Fibroblast of skin of right biceps (primary cell): ENCODE results near the gene IL22.

Experiments
- DNase-seq: peaks from one replicate; pipeline ENCODE4 v3.0.0-alpha.2; 2013

Gene IL22, protein sequence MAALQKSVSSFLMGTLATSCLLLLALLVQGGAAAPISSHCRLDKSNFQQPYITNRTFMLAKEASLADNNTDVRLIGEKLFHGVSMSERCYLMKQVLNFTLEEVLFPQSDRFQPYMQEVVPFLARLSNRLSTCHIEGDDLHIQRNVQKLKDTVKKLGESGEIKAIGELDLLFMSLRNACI

DNA sequence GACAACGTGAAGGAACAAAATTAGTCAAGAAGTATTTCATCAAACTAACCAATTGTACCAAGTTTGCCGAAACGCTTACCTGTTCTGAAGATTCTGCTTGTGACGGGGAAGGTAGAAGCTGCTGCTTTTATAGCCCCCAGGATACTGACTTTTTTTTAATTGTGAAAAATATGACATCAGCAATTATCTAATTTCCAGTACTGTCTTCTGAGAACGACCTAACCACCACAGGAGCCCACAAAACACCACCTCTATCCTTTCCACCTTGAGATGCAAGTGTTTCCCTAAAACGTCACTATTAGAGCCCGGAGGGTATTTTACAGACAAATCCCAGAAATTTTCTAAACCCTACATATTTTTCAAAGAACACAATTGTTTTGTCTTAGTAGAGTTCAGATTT lies at the start of gene IL22:
Gene IL22, minus strand, starts transcription at position 101 of the 400 bp plus-strand sequence. CDS start 156 bp downstream, outside the sequence.
- DNase-seq: no peak

DNA sequence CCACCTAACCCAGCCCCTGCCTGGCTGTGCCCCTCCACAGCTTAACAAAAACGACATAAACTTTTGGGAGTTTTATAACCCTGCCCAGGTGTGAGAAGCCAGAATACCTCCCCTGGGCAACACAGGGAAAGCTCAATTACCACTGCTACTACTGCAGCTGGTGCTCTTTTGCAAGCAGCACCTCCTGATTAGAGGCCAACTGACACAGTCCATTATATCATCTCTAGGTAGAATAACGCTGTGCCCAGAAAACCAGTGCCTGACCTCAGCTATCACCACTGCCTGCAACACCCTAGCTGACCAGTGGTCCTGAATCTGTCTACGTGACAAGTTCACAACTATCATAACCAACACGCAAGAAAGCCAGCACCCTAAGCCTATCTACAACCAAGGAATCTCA lies 44.5 kb upstream of the IL22 start:
- no peak for DNase-seq

GRCh38 chr12:68294251-68294650 lies 40.8 kb upstream of the IL22 start:
- DNase-seq: no peak

- no peak for DNase-seq
Observed at GRCh38 chr12:68293347-68293746, 39.9 kb upstream of the IL22 start.

GRCh38 chr12:68292151-68292943 lies 38.9 kb upstream of the IL22 start:
- no peak for DNase-seq

DNA sequence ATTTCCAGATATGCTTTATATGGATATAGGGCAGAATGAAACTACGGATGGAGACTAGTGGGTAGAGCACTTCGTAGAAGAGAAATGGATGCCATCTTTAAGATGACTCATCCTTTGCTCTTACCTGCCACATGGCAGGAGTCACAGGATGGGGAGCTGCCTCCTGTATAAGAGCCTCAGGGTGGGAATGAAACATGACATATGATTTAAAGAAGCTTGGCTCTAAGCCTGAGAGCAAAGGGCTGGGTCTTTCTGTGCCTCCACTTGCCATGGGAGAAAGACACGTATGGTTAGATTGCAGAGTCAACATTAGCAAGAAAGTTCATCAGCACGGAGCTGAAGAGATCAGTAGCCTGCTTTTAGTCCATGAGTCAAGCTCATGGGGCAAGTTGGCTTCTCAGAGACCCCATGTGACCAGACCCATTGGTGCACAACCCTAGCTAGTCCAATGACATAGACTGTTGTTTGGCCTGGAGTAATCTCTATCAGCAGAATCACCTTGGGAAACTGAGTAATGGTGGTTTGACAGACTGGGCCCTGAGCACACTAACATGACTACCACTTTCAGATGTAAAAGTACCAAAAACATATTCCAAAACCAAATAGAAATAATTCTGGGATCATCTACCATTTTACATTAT lies 38.1 kb upstream of the IL22 start:
- no peak for DNase-seq

DNA sequence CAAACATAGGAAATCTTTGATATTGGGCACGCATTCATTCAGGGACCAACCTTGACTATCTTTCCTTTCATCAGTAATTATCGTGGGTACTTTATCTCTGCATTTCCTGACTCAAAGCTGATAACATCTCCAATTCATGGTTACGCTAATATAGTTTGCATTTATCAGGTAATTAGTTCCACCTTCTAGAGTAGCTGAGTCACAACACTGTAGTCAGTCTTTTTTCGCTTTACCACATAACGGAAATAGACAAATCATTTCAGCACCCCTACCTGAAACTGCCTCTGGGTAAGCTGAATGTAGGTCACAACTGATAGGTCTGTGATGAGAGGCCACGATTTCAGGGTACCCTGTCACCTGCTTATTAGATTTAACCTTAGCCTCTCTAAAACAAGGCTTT lies 36.7 kb upstream of the IL22 start:
- DNase-seq: peak; percentile 32

GRCh38 chr12:68287106-68287505 lies 33.7 kb upstream of the IL22 start:
- no peak for DNase-seq

- no peak for DNase-seq
Observed at GRCh38 chr12:68286396-68286795, 33.0 kb upstream of the IL22 start.

DNA sequence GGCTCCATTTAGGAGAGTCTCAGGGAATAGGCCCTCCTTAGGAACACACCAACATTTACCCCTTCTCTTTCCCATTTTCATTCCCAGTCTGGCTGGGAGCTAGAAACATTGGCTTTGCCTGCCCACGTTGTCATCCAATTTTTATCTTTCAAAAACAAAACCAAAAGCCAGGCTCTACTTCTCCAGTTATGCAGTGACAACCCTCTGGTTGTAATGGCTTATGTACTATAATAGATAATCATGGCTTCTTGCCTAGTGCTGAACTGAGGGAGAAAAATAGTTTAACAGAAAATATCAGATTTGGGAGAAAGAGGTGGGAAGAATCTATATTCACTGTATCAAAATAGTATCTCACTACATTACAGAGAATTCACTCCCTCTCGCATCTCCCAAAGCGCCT lies 32.1 kb upstream of the IL22 start:
- no peak for DNase-seq

DNA sequence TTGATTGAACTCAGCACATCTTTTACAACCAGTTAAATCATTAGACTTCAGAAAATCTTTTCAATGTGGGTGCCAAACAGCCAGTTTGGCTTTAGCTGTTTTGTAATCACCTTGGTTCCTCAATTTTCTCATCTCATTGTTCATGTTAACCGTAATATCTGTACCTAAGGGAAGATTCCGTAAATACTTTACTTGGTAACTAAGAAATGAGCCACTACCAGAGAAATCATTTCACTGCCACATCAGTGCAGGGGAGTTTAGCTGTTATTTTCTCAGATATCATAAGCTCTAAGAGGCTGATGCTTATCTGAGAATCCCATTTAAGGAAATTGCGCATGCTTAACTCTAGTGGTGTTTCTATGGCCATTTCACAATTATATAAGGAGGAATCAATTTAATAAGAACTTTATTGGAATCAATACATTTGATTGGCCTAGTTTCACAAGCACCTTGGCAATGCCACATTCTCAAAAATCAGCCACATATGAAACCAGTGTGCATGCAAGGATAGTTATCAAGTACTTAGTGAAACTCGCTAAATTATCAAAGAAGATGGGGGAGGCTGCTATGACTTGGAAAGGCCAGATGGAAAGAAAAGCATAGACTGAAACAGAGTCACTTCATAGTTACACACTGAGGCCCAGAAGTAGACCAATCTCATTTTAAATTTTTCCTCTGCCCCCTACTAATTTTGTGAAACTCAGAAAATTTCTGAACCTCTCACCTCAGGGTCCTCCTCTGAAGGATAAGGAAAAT lies 28.1 kb upstream of the IL22 start:
- DNase-seq: no peak

DNA sequence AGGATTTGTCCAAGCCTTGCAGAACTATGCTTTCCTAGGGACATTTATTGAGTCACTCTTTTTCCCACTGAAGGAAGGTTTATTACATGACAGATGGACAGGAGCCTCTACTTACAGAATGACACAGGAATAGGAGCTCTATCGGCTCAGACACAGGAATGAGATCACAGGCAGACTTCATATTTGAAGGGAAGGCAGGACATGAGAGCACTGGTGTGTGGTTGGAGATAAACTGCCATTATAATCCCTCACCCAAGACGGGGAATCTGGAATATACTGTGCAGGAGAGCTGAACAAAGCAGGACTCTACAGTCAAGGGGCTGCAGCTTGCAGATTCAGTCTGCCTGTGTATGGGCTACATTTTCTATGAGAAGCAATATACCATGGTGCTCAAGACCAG lies 26.8 kb upstream of the IL22 start:
- no peak for DNase-seq

- DNase-seq: peak; percentile 47
Observed at GRCh38 chr12:68279227-68280054, 26.0 kb upstream of the IL22 start.

GRCh38 chr12:68276402-68276930 lies 23.1 kb upstream of the IL22 start:
- DNase-seq: no peak

- DNase-seq: no peak
Observed at GRCh38 chr12:68272732-68273131, 19.3 kb upstream of the IL22 start.

DNA sequence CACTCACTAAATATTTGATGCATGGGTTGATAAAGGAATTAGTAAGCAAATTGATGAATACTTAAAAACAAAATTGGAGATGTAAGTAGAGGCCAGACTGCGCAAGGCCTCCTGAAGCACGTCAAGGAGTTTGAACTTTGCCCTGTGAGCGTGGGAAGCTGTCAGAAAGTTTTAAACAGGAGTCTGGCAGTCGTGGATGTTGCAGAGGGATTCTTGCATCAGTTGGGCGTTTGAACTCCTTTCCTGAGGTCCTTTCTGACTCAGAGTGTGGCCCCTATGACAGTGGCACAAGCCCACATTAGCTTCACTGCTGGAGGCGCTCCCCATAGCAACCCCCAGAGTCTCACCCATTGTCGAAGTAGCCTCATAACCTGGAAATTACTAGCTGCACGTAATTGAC lies 17.9 kb upstream of the IL22 start:
- peak; percentile 57 for DNase-seq

DNA sequence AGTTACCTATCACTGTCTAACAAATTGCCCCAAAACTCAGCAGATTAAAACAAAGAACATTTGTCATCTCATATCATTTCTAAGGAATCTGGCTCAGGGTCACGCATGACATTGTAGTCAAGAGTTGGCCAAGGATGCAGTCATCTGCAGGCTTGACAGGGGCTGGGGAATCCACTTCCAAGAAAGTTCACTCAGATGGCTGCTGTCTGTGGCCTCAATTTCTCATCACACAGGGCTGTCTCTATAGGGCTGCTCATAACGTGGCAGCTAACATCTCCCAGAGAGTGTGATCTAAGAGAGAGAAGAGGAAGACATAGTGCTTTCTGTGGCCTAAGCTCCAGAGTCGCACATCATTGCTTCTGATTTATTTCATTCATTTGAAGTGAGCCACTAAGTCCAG lies 17.0 kb upstream of the IL22 start:
- DNase-seq: no peak

GRCh38 chr12:68269779-68270178 lies 16.4 kb upstream of the IL22 start:
- no peak for DNase-seq

DNA sequence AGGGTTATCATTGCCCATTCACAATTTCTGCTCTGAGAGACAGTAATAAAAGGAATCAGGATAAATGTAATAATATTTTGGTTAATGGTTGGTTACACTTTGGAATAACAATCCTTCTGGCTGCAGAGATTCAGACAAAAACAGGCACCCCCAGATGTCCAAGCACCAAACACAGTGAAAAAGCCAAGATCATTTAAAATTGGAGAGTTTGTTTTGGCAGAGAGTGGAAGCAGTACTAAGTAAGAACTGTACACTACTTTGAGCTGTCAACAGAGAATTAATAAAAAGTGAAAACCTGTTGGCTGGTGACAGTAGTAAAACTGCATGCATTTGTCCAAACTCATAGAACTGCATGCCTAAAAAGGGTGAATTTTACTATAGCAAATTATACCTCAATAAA lies 15.6 kb upstream of the IL22 start:
- DNase-seq: peak; percentile 33

DNA sequence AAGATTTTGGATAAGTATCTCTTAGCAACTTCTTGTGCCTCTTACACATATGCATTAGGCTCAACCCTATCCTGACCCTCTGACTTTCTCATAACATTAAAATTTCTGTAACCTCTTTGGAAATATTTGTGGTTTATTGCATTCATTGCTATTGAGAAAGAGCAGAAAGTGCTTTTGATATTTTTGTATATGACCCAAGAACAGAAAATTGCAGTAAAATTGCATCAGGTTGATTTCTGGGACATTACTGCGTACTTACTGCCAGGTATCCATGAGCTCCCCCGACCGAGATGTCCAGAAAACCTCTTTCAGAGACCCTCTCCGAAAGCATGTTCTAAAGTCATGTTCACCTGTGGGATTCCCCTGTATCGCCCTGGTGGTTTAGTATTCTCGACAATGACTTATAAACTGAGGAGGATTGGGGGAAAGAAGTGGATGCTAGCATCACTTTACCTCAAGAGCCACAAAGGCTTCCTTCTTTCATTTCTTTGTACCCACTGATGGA lies 14.5 kb upstream of the IL22 start:
- peak; percentile 95 for DNase-seq

- peak; percentile 88 for DNase-seq
Observed at GRCh38 chr12:68264857-68265256, 11.5 kb upstream of the IL22 start.
